ENCODE measurements around the gene CX3CL1. TPM values are rescaled to one million over a fixed set of nuclear protein-coding genes. Genes with fewer than 3 reads are reported as not detected.
A peak's percentile ranks its signal among the peaks of the same experiment; 100 is the strongest.

The CX3CL1 gene
- total RNA-seq, 1 experiment from 2014 or later: 0.15 TPM

- Histone ChIP-seq H3K4me3 (replicated peaks in 1 of 2; ENCODE audit: low read depth in 1 of 2, low read length in 2 of 2) (no peak overlapping the region), H3K9ac (ENCODE audit: low read length) (no peak overlapping the region), H3K36me3 (ENCODE audit: control insufficient read depth in 1 of 2, insufficient read depth in 2 of 2, low read length in 2 of 2) (no peaks in the 10 kb centered on the region), H3K27ac (ENCODE audit: low read depth, low read length) (peak overlapping the region; percentile 16; the same call in 1 of the 2 replicates), H3K4me2 (ENCODE audit: low read length) (no peak overlapping the region), H3K27me3 (ENCODE audit: insufficient read depth, low read length) (no peaks in the 10 kb centered on the region), H3K79me2 (ENCODE audit: insufficient read depth, low read length) (no peaks in the 10 kb centered on the region), H2AFZ (ENCODE audit: low read depth, low read length, poor library complexity, severe bottlenecking) (no peak overlapping the region), H4K20me1 (ENCODE audit: insufficient read depth) (no peaks in the 10 kb centered on the region), H3K9me2 (ENCODE audit: insufficient read depth) (no peaks in the 10 kb centered on the region), H3K9me3 (ENCODE audit: control insufficient read depth in 1 of 2, insufficient read depth in 1 of 2, low read depth in 1 of 2, low read length in 2 of 2) (no peaks in the 10 kb centered on the region), H3K4me1 (ENCODE audit: control insufficient read depth in 1 of 2, insufficient read depth in 2 of 2, low read length in 2 of 2) (peaks cover 16 to 32% of the 10 kb centered on the region in 2 experiments; a peak in 3 of 4 replicates)
- DNase-seq (ENCODE audit: low read depth, low spot score): no peak
- no peak for TF ChIP-seq SIN3A (IDR thresholded peaks at IDR 0.05; ENCODE audit: low read depth)
- 0 out of 6 replicates have a peak, but pooled peaks of 1 of the 3 experiments have one; percentile 19 for TF ChIP-seq CTCF (IDR thresholded peaks at IDR 0.05 in 2 of 3, conservative IDR thresholded peaks at IDR 0.05 in 1 of 3; ENCODE audit: borderline replicate concordance in 1 of 3, insufficient read depth in 1 of 3, low read depth in 2 of 3, low read length in 2 of 3)
- no peak for TF ChIP-seq EZH2phosphoT487 (IDR thresholded peaks at IDR 0.05; ENCODE audit: borderline replicate concordance)
- no peak for ATAC-seq
- no TSS peak for BruUV-seq (replicated peaks)
- POLR2A ChIA-PET: interaction anchor here (1.4 to 3.8 kb wide), 3 partner anchors 28 to 119 kb away, joined by 4 to 17 read pairs (median 5); partner anchors contain the start of genes CIAPIN1 and COQ9
- intact Hi-C loops (cut with micrococcal nuclease): loop anchor here (1.0 kb wide), 1 partner anchor 100 kb away; no protein-coding TSS in a partner anchor
- RAD21 ChIA-PET (ENCODE audit: low non-redundant PET in 1 of 2, low total read pairs in 2 of 2, uncharacterized antibody in 2 of 2, unreplicated experiment in 2 of 2): interaction anchor here in 1 of 2 experiments (1.7 kb wide), 1 partner anchor 119 kb away, joined by 6 read pairs; no protein-coding TSS in a partner anchor
- CTCF ChIA-PET: interaction anchor here (1.1 to 4.1 kb wide), 7 partner anchors 10 to 118 kb away, joined by 3 to 126 read pairs (median 6); partner anchors contain the start of gene POLR2C
Measured at GRCh38 chr16:57419506-57419905, 47.2 kb downstream of the CX3CL1 start.

All from HCT116 (cell line).